Left forelimb (tissue), 1 donor: ENCODE data around the gene FGFR2.
"Not testable (repeated sequence)": the region's sequence is repeated elsewhere in the genome, so short reads cannot be mapped to it uniquely, and the experiment has no call there.

Experiments used
- DNase-seq: peaks from one replicate; pipeline ENCODE4 v3.0.0-alpha.2; 2018; ENCODE audit warnings: low spot score

Gene FGFR2

GRCh38 chr10:121524157-121524817 lies 74.0 kb downstream of the FGFR2 start:
- DNase-seq = no peak

- no peak for DNase-seq
Measured at GRCh38 chr10:121522831-121523230, 75.4 kb downstream of the FGFR2 start.

- DNase-seq = no peak
Measured at GRCh38 chr10:121521794-121522556, 76.3 kb downstream of the FGFR2 start.

- not testable (repeated sequence) for DNase-seq
Measured at GRCh38 chr10:121520526-121520925, 77.7 kb downstream of the FGFR2 start.

GRCh38 chr10:121519901-121520493 lies 78.2 kb downstream of the FGFR2 start:
- DNase-seq = no peak

GRCh38 chr10:121519411-121519810 lies 78.8 kb downstream of the FGFR2 start:
- DNase-seq = no peak

- no peak for DNase-seq
Measured at GRCh38 chr10:121518333-121518732, 79.9 kb downstream of the FGFR2 start.

GRCh38 chr10:121516093-121516865 lies 82.0 kb downstream of the FGFR2 start:
- no peak for DNase-seq

- no peak for DNase-seq
Measured at GRCh38 chr10:121514141-121514865, 83.9 kb downstream of the FGFR2 start.

GRCh38 chr10:121511943-121512342 lies 86.3 kb downstream of the FGFR2 start:
- DNase-seq = no peak

- DNase-seq = no peak
Measured at GRCh38 chr10:121511460-121511859, 86.8 kb downstream of the FGFR2 start.

- DNase-seq = no peak
Measured at GRCh38 chr10:121510201-121510771, 88.0 kb downstream of the FGFR2 start.

- no peak for DNase-seq
Measured at GRCh38 chr10:121509796-121510195, 88.4 kb downstream of the FGFR2 start.

GRCh38 chr10:121509112-121509511 lies 89.1 kb downstream of the FGFR2 start:
- no peak for DNase-seq

GRCh38 chr10:121503587-121504051 lies 94.6 kb downstream of the FGFR2 start:
- no peak for DNase-seq

GRCh38 chr10:121501796-121502195 lies 96.4 kb downstream of the FGFR2 start:
- DNase-seq = no peak

- no peak for DNase-seq
Measured at GRCh38 chr10:121500701-121501332, 97.4 kb downstream of the FGFR2 start.

GRCh38 chr10:121497513-121498470 lies 100.5 kb downstream of the FGFR2 start:
- no peak for DNase-seq

GRCh38 chr10:121495719-121496118 lies 102.5 kb downstream of the FGFR2 start:
- DNase-seq = no peak

GRCh38 chr10:121494296-121494695 lies 103.9 kb downstream of the FGFR2 start:
- no peak for DNase-seq
